SK-N-SH treated with all-trans-retinoic acid at 6 μM for 48 hours (cell line): ENCODE results near the gene RNF121.
A peak's percentile ranks its signal among the peaks of the same experiment; 100 is the strongest.

ENCODE experiments used
- ATAC-seq: fragments of 200-7000 bp; cut with Tn5 transposase; 3 replicates; pipeline ENCODE4 v1.9.1; 2020; ENCODE audit warnings: mild to moderate bottlenecking, moderate library complexity
- ARNTL ChIP-seq: fragments of 450-650 bp; formaldehyde crosslinking; IDR thresholded peaks from 2 replicates; pipeline ENCODE4 v1.5.0; 2020; ENCODE audit warnings: low read depth, mild to moderate bottlenecking, moderate library complexity, borderline replicate concordance
- BACH2 ChIP-seq: fragments of 250-450 bp; sonication (Bioruptor Pico); IDR thresholded peaks from 2 replicates; pipeline ENCODE4 v1.9.0; 2021; ENCODE audit warnings: mild to moderate bottlenecking, borderline replicate concordance
- CREB5 ChIP-seq: fragments of 250-450 bp; sonication (Bioruptor Pico); IDR thresholded peaks from 2 replicates; pipeline ENCODE4 v1.5.1; 2020; ENCODE audit warnings: low read depth, mild to moderate bottlenecking, moderate library complexity
- CSDC2 ChIP-seq: fragments of 250-450 bp; sonication (Bioruptor Pico); IDR thresholded peaks from 2 replicates; pipeline ENCODE4 v1.5.0; 2020; ENCODE audit warnings: mild to moderate bottlenecking, moderate library complexity
- CSRNP3 ChIP-seq: fragments of 250-450 bp; sonication (Bioruptor Pico); IDR thresholded peaks from 2 replicates; pipeline ENCODE4 v1.5.1; 2021; ENCODE audit warnings: mild to moderate bottlenecking, moderate library complexity
- ESRRG ChIP-seq: fragments of 250-450 bp; sonication (Bioruptor Pico); IDR thresholded peaks from 2 replicates; pipeline ENCODE4 v1.6.1; 2021; ENCODE audit warnings: mild to moderate bottlenecking
- GLIS3 ChIP-seq: fragments of 250-450 bp; sonication (Bioruptor Pico); IDR thresholded peaks from 2 replicates; pipeline ENCODE4 v1.5.0; 2020; ENCODE audit warnings: mild to moderate bottlenecking, moderate library complexity
- ISL1 ChIP-seq: fragments of 250-450 bp; sonication (Bioruptor Pico); IDR thresholded peaks from 2 replicates; pipeline ENCODE4 v2.1.2; 2022; ENCODE audit warnings: mild to moderate bottlenecking, moderate library complexity
- OSR1 ChIP-seq: fragments of 250-450 bp; sonication (Bioruptor Pico); IDR thresholded peaks from 2 replicates; pipeline ENCODE4 v1.8.0; 2022; ENCODE audit warnings: moderate library complexity, mild to moderate bottlenecking, inconsistent platforms
- POU6F1 ChIP-seq: fragments of 250-450 bp; sonication (Bioruptor Pico); IDR thresholded peaks from 2 replicates; pipeline ENCODE4 v1.8.0; 2021; ENCODE audit warnings: low read depth, mild to moderate bottlenecking, moderate library complexity, borderline replicate concordance
- PPARA ChIP-seq: fragments of 250-450 bp; sonication (Bioruptor Pico); IDR thresholded peaks from 2 replicates; pipeline ENCODE4 v1.5.0; 2020; ENCODE audit warnings: mild to moderate bottlenecking, borderline replicate concordance
- SNAI2 ChIP-seq: fragments of 250-450 bp; sonication (Bioruptor Pico); IDR thresholded peaks from 2 replicates; pipeline ENCODE4 v1.5.0; 2020; ENCODE audit warnings: mild to moderate bottlenecking, moderate library complexity
- TCF4 ChIP-seq: fragments of 250-450 bp; sonication (Bioruptor Pico); IDR thresholded peaks from 2 replicates; pipeline ENCODE4 v1.8.0; 2021; ENCODE audit warnings: mild to moderate bottlenecking, moderate library complexity, borderline replicate concordance
- TOX ChIP-seq: fragments of 250-450 bp; sonication (Bioruptor Pico); IDR thresholded peaks from 2 replicates; pipeline ENCODE4 v1.8.0; 2021; ENCODE audit warnings: mild to moderate bottlenecking, moderate library complexity, borderline replicate concordance
- TSHZ2 ChIP-seq: fragments of 250-450 bp; sonication (Bioruptor Pico); IDR thresholded peaks from 2 replicates; pipeline ENCODE4 v1.5.0; 2020; ENCODE audit warnings: mild to moderate bottlenecking, moderate library complexity
- ZC3H10 ChIP-seq: fragments of 250-450 bp; sonication (Bioruptor Pico); IDR thresholded peaks from 2 replicates; pipeline ENCODE4 v1.5.1; 2021; ENCODE audit warnings: mild to moderate bottlenecking, moderate library complexity
- ZFP3 ChIP-seq: fragments of 250-450 bp; sonication (Bioruptor Pico); IDR thresholded peaks from 2 replicates; pipeline ENCODE4 v1.5.0; 2020; ENCODE audit warnings: mild to moderate bottlenecking, moderate library complexity
- ZFP30 ChIP-seq: fragments of 450-650 bp; formaldehyde crosslinking; IDR thresholded peaks from 2 replicates; pipeline ENCODE4 v1.5.0; 2022; ENCODE audit warnings: mild to moderate bottlenecking, moderate library complexity
- ZNF565 ChIP-seq: fragments of 450-650 bp; formaldehyde crosslinking; conservative IDR thresholded peaks from 2 replicates; pipeline ENCODE4 v1.5.0; 2020; ENCODE audit warnings: low read depth, mild to moderate bottlenecking, moderate library complexity
- ZNF70 ChIP-seq: fragments of 450-650 bp; formaldehyde crosslinking; IDR thresholded peaks from 2 replicates; pipeline ENCODE4 v1.5.0; 2020; ENCODE audit warnings: mild to moderate bottlenecking, moderate library complexity

RNF121 gene

DNA sequence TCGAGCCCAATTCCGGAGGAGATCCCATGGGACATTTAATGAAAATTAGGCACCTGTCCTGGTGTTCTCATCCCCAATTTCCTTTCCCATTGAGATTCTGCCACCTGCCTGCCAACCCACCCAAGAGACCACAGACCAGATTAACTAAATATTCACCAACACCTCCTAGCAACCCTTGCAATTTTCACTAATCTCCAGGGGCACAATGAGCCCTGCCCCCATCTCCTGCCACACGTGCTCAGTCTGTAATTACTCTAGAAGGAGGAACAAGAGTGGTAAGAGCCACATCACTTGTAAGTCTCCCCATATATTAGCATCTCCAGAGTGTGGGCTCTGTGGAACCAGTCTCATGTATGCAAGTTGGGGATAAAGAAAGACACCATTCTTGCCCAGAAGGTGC, 107.8 kb downstream of the RNF121 start:
- TF ChIP-seq SNAI2 (no peak), TCF4 (CRISPR knock-in tag) (no peak), PPARA (CRISPR knock-in tag) (no peak), TSHZ2 (CRISPR knock-in tag) (no peak), ZC3H10 (CRISPR knock-in tag) (no peak), GLIS3 (CRISPR knock-in tag) (no peak), ARNTL (CRISPR knock-in tag) (no peak), ZNF70 (no peak), ZNF565 (CRISPR knock-in tag) (no peak), ZFP30 (CRISPR knock-in tag) (no peak), BACH2 (no peak), TOX (CRISPR knock-in tag) (no peak), CSRNP3 (no peak), ISL1 (no peak), POU6F1 (no peak)
- no peak for ATAC-seq

GRCh38 chr11:72037554-72038311, 108.9 kb downstream of the RNF121 start:
- no peak for TF ChIP-seq CSRNP3
- no peak for TF ChIP-seq ZNF70
- no peak for TF ChIP-seq ESRRG (CRISPR knock-in tag)
- TF ChIP-seq ZC3H10 (CRISPR knock-in tag) = no peak
- TF ChIP-seq TCF4 (CRISPR knock-in tag) = no peak
- TF ChIP-seq ZFP30 (CRISPR knock-in tag) = no peak
- no peak for TF ChIP-seq ISL1
- no peak for TF ChIP-seq PPARA (CRISPR knock-in tag)
- no peak for TF ChIP-seq GLIS3 (CRISPR knock-in tag)
- TF ChIP-seq ARNTL (CRISPR knock-in tag) = no peak
- TF ChIP-seq BACH2 = no peak
- TF ChIP-seq POU6F1 = no peak
- no peak for TF ChIP-seq OSR1 (CRISPR knock-in tag)
- no peak for ATAC-seq

DNA sequence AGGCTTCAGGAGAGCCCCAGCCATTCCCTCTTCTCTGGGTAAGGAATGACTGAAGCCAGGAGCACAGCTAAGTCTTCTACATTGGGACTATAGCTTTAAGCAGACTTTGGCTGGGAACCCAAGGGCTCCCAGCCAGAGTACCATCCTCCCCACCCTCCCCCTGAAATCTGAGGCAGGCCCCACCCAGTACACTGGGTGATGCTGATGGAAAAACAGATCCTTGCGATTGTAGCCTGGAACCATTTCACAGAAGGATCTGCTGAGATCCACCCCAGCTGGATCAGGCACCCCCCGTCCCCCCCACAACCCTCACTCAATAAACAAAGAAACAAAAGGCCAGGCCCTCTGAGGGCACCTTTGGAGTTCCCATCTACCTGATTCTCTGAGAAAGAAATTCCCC, 109.6 kb downstream of the RNF121 start:
- TF ChIP-seq TOX (CRISPR knock-in tag) (no peak), CSDC2 (CRISPR knock-in tag) (no peak), ZNF565 (CRISPR knock-in tag) (no peak), SNAI2 (no peak), ISL1 (no peak), CREB5 (no peak), ESRRG (CRISPR knock-in tag) (no peak), ZFP3 (no peak)
- TF ChIP-seq, all 23 proteins: peak for 0
- ATAC-seq = peak; percentile 36
